ENCODE data around the gene DHRS2. TPM values are rescaled to one million over a fixed set of nuclear protein-coding genes. Genes with fewer than 3 reads are reported as not detected.

The DHRS2 gene
- polyA plus RNA-seq, 1 donor from 2014 or later, result 1.3 TPM

GRCh38 chr14:23615856-23616255 lies 20.3 kb upstream of the DHRS2 start:
- peaks cover 4% of the 10 kb centered on the region for H3K9me3 ChIP-seq (ENCODE audit: low read length)
- H3K27ac ChIP-seq (ENCODE audit: low read length), result no peak overlapping the region
- TF ChIP-seq TAF1 (IDR thresholded peaks at IDR 0.05; ENCODE audit: low read depth), result no peak
- TF ChIP-seq CTCF (IDR thresholded peaks at IDR 0.05; ENCODE audit: poor library complexity, severe bottlenecking), result no peak
- no peak for TF ChIP-seq REST (IDR thresholded peaks at IDR 0.05; ENCODE audit: borderline replicate concordance)
- TF ChIP-seq EZH2 (IDR thresholded peaks at IDR 0.05; ENCODE audit: borderline replicate concordance, insufficient read depth, low read length, poor library complexity, severe bottlenecking), result no peak
- no peak for TF ChIP-seq EP300 (conservative IDR thresholded peaks at IDR 0.05; ENCODE audit: poor library complexity, severe bottlenecking)
- no peak for TF ChIP-seq POLR2AphosphoS5 (IDR thresholded peaks at IDR 0.05)
- no peak for TF ChIP-seq RAD21 (conservative IDR thresholded peaks at IDR 0.05)
- TF ChIP-seq SMC3 (conservative IDR thresholded peaks at IDR 0.05; ENCODE audit: poor library complexity), result no peak
- no peak for TF ChIP-seq MXI1 (conservative IDR thresholded peaks at IDR 0.05; ENCODE audit: poor library complexity, severe bottlenecking)
- H4K20me1 ChIP-seq (ENCODE audit: insufficient read depth), result no peaks in the 10 kb centered on the region
- no peaks in the 10 kb centered on the region for H3K79me2 ChIP-seq (replicated peaks; ENCODE audit: insufficient read depth, low read length)
- H3K27me3 ChIP-seq (ENCODE audit: insufficient read depth, low read depth, low read length), result no peaks in the 10 kb centered on the region
- H3F3A ChIP-seq (ENCODE audit: insufficient read depth, low read length, poor library complexity, severe bottlenecking), result no peaks in the 10 kb centered on the region
- H3K36me3 ChIP-seq (ENCODE audit: insufficient read depth, low read length), result no peaks in the 10 kb centered on the region
- H3K9me2 ChIP-seq (ENCODE audit: insufficient read depth, low read length), result no peaks in the 10 kb centered on the region
- H2AFZ ChIP-seq (ENCODE audit: low read depth, low read length), result no peak overlapping the region
- no peak overlapping the region for H3K4me2 ChIP-seq (ENCODE audit: low read length)
- no peak overlapping the region for H3K4me3 ChIP-seq (ENCODE audit: low read length)
- no peak overlapping the region for H3K9ac ChIP-seq (ENCODE audit: low read length)

DNA sequence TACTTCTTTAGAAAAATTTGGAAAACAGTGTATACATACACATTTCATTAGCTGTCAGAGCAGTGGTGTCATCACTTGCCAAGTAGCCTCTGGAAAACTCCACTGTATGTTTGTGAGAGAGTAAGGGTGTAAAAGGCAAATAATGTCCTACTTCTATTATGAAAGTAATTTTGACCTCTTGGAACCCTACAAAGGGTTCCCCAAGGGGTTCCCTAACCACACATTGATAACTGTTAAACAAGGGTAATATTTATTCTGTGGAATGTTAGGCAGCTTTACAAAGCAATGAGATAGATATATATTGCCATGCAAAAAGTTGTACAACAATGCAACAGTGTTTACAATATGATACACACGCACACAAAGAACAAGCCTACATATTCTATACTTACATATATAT lies 18.6 kb upstream of the DHRS2 start:
- peaks cover 4% of the 10 kb centered on the region for H3K9me3 ChIP-seq (ENCODE audit: low read length)
- no peak overlapping the region for H3K27ac ChIP-seq (ENCODE audit: low read length)
- no peak overlapping the region for H2AFZ ChIP-seq (ENCODE audit: low read depth, low read length)
- H3F3A ChIP-seq (ENCODE audit: insufficient read depth, low read length, poor library complexity, severe bottlenecking), result no peaks in the 10 kb centered on the region
- H3K9me2 ChIP-seq (ENCODE audit: insufficient read depth, low read length), result no peaks in the 10 kb centered on the region
- H3K9ac ChIP-seq (ENCODE audit: low read length), result no peak overlapping the region
- H3K36me3 ChIP-seq (ENCODE audit: insufficient read depth, low read length), result no peaks in the 10 kb centered on the region
- H3K4me3 ChIP-seq (ENCODE audit: low read length), result no peak overlapping the region
- no peaks in the 10 kb centered on the region for H3K79me2 ChIP-seq (replicated peaks; ENCODE audit: insufficient read depth, low read length)
- H4K20me1 ChIP-seq (ENCODE audit: insufficient read depth), result no peaks in the 10 kb centered on the region
- TF ChIP-seq MXI1 (conservative IDR thresholded peaks at IDR 0.05; ENCODE audit: poor library complexity, severe bottlenecking) (no peak), TAF1 (IDR thresholded peaks at IDR 0.05; ENCODE audit: low read depth) (no peak), EZH2 (IDR thresholded peaks at IDR 0.05; ENCODE audit: borderline replicate concordance, insufficient read depth, low read length, poor library complexity, severe bottlenecking) (no peak), SMC3 (conservative IDR thresholded peaks at IDR 0.05; ENCODE audit: poor library complexity) (no peak), RAD21 (conservative IDR thresholded peaks at IDR 0.05) (no peak), EP300 (conservative IDR thresholded peaks at IDR 0.05; ENCODE audit: poor library complexity, severe bottlenecking) (no peak), REST (IDR thresholded peaks at IDR 0.05; ENCODE audit: borderline replicate concordance) (no peak), POLR2AphosphoS5 (IDR thresholded peaks at IDR 0.05) (no peak), CTCF (IDR thresholded peaks at IDR 0.05; ENCODE audit: poor library complexity, severe bottlenecking) (no peak)
- H3K27me3 ChIP-seq (ENCODE audit: insufficient read depth, low read depth, low read length), result no peaks in the 10 kb centered on the region
- H3K4me2 ChIP-seq (ENCODE audit: low read length), result no peak overlapping the region
